Measurements from ENCODE around the gene EPHB6. TPM values are rescaled to one million over a fixed set of nuclear protein-coding genes. Genes with fewer than 3 reads are reported as not detected.

EPHB6 gene
- polyA plus RNA-seq, 1 of the 3 experiments (the other 2 are of a cell fraction) = 1.8 TPM

DNA sequence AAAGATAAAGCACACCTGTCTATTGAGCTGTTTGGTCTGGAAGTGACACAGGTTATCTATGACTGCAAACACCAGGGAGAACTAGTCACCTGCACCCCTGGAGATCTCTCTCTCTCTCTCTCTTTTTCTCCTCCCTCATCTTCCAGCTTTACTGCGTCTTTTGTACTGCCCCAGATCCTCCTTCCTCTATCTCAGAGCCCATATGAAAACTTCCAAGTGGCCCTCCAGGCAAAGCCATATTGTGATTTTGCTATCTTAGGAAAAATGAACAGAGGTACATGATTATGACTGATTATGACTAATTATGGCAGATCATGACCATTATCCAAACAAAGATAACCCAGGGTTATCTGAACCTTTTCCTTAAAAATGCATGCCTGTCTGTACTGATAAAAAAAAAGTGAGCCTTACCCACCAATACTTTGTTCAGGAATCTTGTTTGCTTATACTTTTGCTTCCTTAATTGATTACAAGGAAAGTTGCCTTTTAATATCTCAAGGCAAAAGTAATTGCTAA lies 12.6 kb upstream of the EPHB6 start:
- Histone ChIP-seq H3K9me3 (no peaks in the 10 kb centered on the region), H3K27me3 (ENCODE audit: insufficient read depth) (no peaks in the 10 kb centered on the region), H3K4me2 (no peak overlapping the region), H3K4me3 (ENCODE audit: low read depth in 2 of 2, low read length in 1 of 2) (no peak overlapping the region), H3K4me1 (ENCODE audit: control insufficient read depth in 1 of 2, insufficient read depth in 2 of 2, low read depth in 1 of 2, low read length in 1 of 2) (no peaks in the 10 kb centered on the region), H3K79me2 (ENCODE audit: insufficient read depth) (no peaks in the 10 kb centered on the region), H3K27ac (ENCODE audit: low read depth in 2 of 2, low read length in 1 of 2) (no peak overlapping the region), H3K9me2 (no peaks in the 10 kb centered on the region), H2AFZ (ENCODE audit: low read depth) (no peak overlapping the region), H4K20me1 (ENCODE audit: insufficient read depth) (no peaks in the 10 kb centered on the region), H3K36me3 (replicated peaks in 1 of 2; ENCODE audit: control insufficient read depth in 1 of 2, insufficient read depth in 2 of 2, low read length in 1 of 2) (no peaks in the 10 kb centered on the region), H3K9ac (no peak overlapping the region), H3F3A (replicated peaks; ENCODE audit: insufficient read depth) (no peaks in the 10 kb centered on the region)
- ChIA-PET POLR2A (no interaction called here), CTCF (interaction anchor here (0.9 to 2.3 kb wide), 7 partner anchors 12 to 373 kb away, joined by 3 to 10 read pairs (median 5); partner anchors contain the start of gene EPHB6)
- 13% methylated on average over 1 of the region's 1 CpG for WGBS (ENCODE audit: low lambda C conversion rate)
- TF ChIP-seq ELF1 (IDR thresholded peaks at IDR 0.05) = no peak
- TF ChIP-seq GATA2 (CRISPR knock-in tag; IDR thresholded peaks at IDR 0.05) = no peak
- no peak for TF ChIP-seq GABPA (IDR thresholded peaks at IDR 0.05; ENCODE audit: low read depth)
- no peak for DNase-seq

DNA sequence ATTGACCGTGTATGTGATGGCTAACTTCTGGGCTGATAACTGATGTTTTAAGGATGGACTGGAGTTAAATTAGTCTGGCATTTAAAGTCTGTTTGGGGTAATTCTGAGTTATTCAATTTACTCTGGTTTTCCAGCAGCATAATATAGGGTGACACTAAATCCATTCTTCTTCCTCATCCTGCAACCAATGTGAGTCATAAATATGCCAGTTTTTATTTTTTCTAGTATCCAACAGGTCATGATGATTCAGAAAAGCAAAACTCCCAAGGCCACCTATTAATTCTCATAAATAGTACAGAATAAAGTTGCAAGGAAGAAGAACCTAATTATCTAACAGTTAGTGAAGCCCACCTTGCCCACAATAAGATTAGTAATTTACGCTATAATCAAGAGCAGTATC lies 7.5 kb upstream of the EPHB6 start:
- DNase-seq = no peak
- CTCF ChIA-PET = interaction anchor here (2.1 kb wide), 1 partner anchor 19 kb away, joined by 5 read pairs; no protein-coding TSS in a partner anchor
- POLR2A ChIA-PET = no interaction called here
- Histone ChIP-seq H3K27me3 (ENCODE audit: insufficient read depth) (peaks cover 33% of the 10 kb centered on the region; the same call in 1 of the 2 replicates), H4K20me1 (ENCODE audit: insufficient read depth) (no peaks in the 10 kb centered on the region), H3K36me3 (replicated peaks in 1 of 2; ENCODE audit: control insufficient read depth in 1 of 2, insufficient read depth in 2 of 2, low read length in 1 of 2) (no peaks in the 10 kb centered on the region), H3K4me2 (no peak overlapping the region), H3K4me3 (ENCODE audit: low read depth in 2 of 2, low read length in 1 of 2) (no peak overlapping the region), H3K9ac (no peak overlapping the region), H3K4me1 (ENCODE audit: control insufficient read depth in 1 of 2, insufficient read depth in 2 of 2, low read depth in 1 of 2, low read length in 1 of 2) (no peaks in the 10 kb centered on the region), H3K9me3 (no peaks in the 10 kb centered on the region), H3K79me2 (ENCODE audit: insufficient read depth) (no peaks in the 10 kb centered on the region), H2AFZ (ENCODE audit: low read depth) (no peak overlapping the region), H3F3A (replicated peaks; ENCODE audit: insufficient read depth) (no peaks in the 10 kb centered on the region), H3K27ac (ENCODE audit: low read depth in 2 of 2, low read length in 1 of 2) (no peak overlapping the region), H3K9me2 (no peaks in the 10 kb centered on the region)
- TF ChIP-seq GABPA (IDR thresholded peaks at IDR 0.05; ENCODE audit: low read depth) (no peak), FOSL2 (IDR thresholded peaks at IDR 0.05; ENCODE audit: borderline replicate concordance, low read depth) (0 out of 2 replicates have a peak, but pooled peaks have one; percentile 10), NFIC (IDR thresholded peaks at IDR 0.05; ENCODE audit: borderline replicate concordance) (no peak)
- 32% methylated on average over 2 of the region's 2 CpGs for WGBS (ENCODE audit: low lambda C conversion rate)

GRCh38 chr7:142851269-142851668 lies 3.6 kb upstream of the EPHB6 start:
- no peak overlapping the region for H3K27ac ChIP-seq (ENCODE audit: low read depth in 2 of 2, low read length in 1 of 2)
- CTCF ChIA-PET = interaction anchor here (1.0 to 3.3 kb wide), 12 partner anchors 9 to 317 kb away, joined by 3 to 29 read pairs (median 4); no protein-coding TSS in a partner anchor
- DNase-seq = no peak
- H3K9me3 ChIP-seq = no peaks in the 10 kb centered on the region
- no peaks in the 10 kb centered on the region for H3K79me2 ChIP-seq (ENCODE audit: insufficient read depth)
- no peaks in the 10 kb centered on the region for H4K20me1 ChIP-seq (ENCODE audit: insufficient read depth)
- H3K4me3 ChIP-seq (ENCODE audit: low read depth in 2 of 2, low read length in 1 of 2) = no peak overlapping the region
- 56% methylated on average over 4 of the region's 4 CpGs for WGBS (ENCODE audit: low lambda C conversion rate)
- H3K9ac ChIP-seq = no peak overlapping the region
- TF ChIP-seq MXI1 (IDR thresholded peaks at IDR 0.05; ENCODE audit: low read depth, low read length) = no peak
- TF ChIP-seq NFIC (IDR thresholded peaks at IDR 0.05; ENCODE audit: borderline replicate concordance) = no peak
- no peak for TF ChIP-seq YY1 (IDR thresholded peaks at IDR 0.05; ENCODE audit: low read depth)
- TF ChIP-seq CTCF (IDR thresholded peaks at IDR 0.05) = no peak
- TF ChIP-seq SMC3 (IDR thresholded peaks at IDR 0.05; ENCODE audit: low read depth, low read length) = no peak
- TF ChIP-seq, protein P1, sequence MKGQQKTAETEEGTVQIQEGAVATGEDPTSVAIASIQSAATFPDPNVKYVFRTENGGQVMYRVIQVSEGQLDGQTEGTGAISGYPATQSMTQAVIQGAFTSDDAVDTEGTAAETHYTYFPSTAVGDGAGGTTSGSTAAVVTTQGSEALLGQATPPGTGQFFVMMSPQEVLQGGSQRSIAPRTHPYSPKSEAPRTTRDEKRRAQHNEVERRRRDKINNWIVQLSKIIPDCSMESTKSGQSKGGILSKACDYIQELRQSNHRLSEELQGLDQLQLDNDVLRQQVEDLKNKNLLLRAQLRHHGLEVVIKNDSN (IDR thresholded peaks at IDR 0.05; ENCODE audit: borderline replicate concordance, low read depth) = peak; percentile 37; the same call in 1 of the 2 replicates
- no peak for TF ChIP-seq ELF1 (IDR thresholded peaks at IDR 0.05)
- TF ChIP-seq MEF2A (IDR thresholded peaks at IDR 0.05; ENCODE audit: borderline replicate concordance, low read depth) = no peak
- no peak for TF ChIP-seq REST (IDR thresholded peaks at IDR 0.05; ENCODE audit: low read depth, low read length)
- H3K36me3 ChIP-seq (replicated peaks in 1 of 2; ENCODE audit: control insufficient read depth in 1 of 2, insufficient read depth in 2 of 2, low read length in 1 of 2) = no peaks in the 10 kb centered on the region
- H2AFZ ChIP-seq (ENCODE audit: low read depth) = no peak overlapping the region
- POLR2A ChIA-PET = no interaction called here
- H3K4me2 ChIP-seq = no peak overlapping the region
- H3K27me3 ChIP-seq (ENCODE audit: insufficient read depth) = peaks cover 42% of the 10 kb centered on the region; the same call in 1 of the 2 replicates
- H3F3A ChIP-seq (replicated peaks; ENCODE audit: insufficient read depth) = no peaks in the 10 kb centered on the region
- H3K9me2 ChIP-seq = no peaks in the 10 kb centered on the region
- H3K4me1 ChIP-seq (ENCODE audit: control insufficient read depth in 1 of 2, insufficient read depth in 2 of 2, low read depth in 1 of 2, low read length in 1 of 2) = peaks cover 0 to 14% of the 10 kb centered on the region in 2 experiments; a peak in 1 of 4 replicates
